Suprapubic skin (tissue), 4 donors: ENCODE data around the gene VMAC.

ENCODE experiments used
- CTCF ChIP-seq, 2 donors: fragments of 200-600 bp in 1 of 2; fragments of 450-650 bp in 1 of 2; sonication (generic) in 1 of 2; IDR thresholded peaks; one replicate each; pipeline ENCODE4 v1.5.1; 2016 to 2019; ENCODE audit warnings: antibody characterized with exemption in 2 of 2, mild to moderate bottlenecking in 1 of 2, moderate library complexity in 1 of 2
- EP300 ChIP-seq: sonication (generic); formaldehyde crosslinking; IDR thresholded peaks from one replicate; pipeline ENCODE4 v1.6.1; 2017; ENCODE audit warnings: antibody characterized with exemption
- POLR2A ChIP-seq, 2 donors: fragments of 450-650 bp; IDR thresholded peaks; one replicate each; pipeline ENCODE4 v1.6.1; 2017; ENCODE audit warnings: antibody characterized with exemption in 2 of 2, mild to moderate bottlenecking in 2 of 2, moderate library complexity in 2 of 2
- POLR2AphosphoS5 ChIP-seq, 3 donors: sonication (generic); formaldehyde crosslinking; IDR thresholded peaks; one replicate each; pipeline ENCODE4 v1.6.1; 2017; ENCODE audit warnings: antibody characterized with exemption in 3 of 3

- TF ChIP-seq CTCF (IDR thresholded peaks at IDR 0.05) (no peak), POLR2AphosphoS5 (IDR thresholded peaks at IDR 0.05) (no peak), POLR2A (IDR thresholded peaks at IDR 0.05) (no peak), EP300 (no peak)
Measured at GRCh38 chr19:5925830-5926427, 21.3 kb downstream of the VMAC start.
